ENCODE results near the gene ARG2.

The ARG2 gene

DNA sequence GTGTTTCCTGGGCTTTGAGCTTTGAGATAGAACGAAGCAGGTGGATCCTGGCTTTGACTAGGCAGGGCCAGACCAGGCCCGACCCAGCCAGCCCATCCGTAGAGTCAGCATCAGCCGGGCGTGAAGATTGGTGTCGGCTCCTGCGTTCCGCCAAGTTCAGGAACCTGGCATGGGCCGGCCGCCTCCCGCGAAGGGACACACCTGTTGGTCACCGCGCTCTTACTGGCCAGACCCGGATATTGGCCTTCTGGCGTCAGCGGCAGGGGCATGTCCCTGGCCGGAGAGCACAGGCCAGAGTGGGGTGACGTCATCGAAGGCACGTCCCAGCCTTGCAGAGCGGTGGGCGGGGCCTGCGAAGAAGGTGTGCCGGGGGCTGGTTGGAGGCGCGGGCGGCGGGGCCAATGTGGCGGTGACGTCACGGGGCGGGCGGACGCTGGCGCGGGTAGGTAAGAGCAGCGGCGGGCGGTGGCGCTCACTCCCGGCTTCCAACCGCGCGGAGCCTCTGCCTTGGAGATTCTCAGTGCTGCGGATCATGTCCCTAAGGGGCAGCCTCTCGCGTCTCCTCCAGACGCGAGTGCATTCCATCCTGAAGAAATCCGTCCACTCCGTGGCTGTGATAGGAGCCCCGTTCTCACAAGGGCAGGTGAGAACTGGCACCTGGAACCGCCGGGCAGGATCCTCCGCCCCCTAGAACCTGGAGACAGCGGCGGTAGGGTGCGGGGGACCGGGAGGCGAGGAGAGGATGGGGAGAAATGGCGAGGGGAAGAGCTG is at the start of gene ARG2:
TSS of gene ARG2 (plus strand) at position 475 of the 771 bp plus-strand sequence. CDS start at position 533, 58 bp downstream.
- DNase-seq: peak; percentile 97

DNA sequence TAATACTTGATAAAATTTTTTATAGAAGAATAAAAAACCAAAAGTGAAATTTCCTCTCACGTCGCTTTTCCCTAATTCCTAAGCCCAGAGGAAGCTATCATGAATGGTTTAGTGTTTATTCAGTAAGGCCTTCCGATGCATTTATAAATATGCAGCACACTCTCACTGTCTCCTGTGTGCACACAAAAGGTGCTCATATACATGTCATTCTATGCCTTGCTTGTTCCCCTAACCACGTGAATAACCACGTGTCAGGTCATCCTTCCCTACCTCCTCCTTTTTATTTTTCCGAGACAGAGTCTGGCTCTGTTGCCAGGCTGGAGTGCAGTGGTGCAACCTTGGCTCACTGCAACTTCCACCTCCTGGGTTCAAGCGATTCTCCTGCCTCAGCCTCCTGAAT is 49.3 kb upstream of the ARG2 start:
- DNase-seq: no peak

DNA sequence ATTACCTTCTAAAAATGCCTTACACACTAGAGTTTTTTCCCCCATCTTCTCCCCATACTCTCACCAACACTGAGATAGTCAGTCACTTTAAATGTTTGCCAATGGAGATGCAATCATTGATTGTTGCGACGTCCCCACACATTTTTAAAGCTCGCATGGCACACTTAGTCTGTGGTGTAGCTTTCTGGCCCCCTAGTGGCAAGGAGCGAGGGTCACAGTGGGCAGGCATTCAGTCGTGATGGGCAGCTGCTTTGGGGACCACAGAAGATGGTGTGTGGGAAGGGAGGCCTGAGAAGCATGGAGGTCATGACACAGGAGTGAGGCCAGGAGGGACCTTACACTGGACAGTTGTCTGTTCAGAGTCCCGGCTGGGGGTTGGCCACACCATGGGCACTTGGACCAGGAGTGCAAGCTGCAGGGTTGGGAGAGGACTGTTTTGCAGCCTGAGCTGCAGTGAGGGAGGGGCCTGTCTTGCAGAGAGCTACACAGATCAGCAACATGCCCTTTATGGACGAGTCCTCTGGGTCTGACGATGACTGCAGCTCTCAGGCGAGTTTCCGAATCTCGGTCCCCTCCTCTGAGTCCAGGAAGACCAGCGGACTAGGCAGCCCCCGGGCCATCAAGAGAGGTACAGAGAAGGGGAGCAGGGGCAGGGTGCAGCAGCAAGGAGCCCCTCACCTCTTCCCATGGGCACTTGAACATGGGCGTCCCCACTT is 48.3 kb upstream of the ARG2 start:
- DNase-seq: peak; percentile 73

DNA sequence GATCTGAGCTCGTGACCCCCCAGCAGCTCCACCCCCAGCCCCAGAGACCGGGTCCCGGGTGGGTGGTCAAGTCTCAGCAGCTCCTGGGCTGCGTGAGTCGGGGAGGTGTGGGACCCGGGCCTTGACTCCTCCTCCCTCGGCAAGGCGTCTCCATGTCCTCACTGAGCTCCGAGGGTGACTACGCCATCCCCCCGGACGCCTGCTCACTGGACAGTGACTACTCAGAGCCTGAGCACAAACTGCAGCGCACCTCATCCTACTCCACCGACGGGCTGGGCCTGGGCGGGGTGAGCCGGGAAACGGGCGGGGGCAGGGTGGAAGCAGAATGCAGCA is 47.8 kb upstream of the ARG2 start:
- no peak for DNase-seq

DNA sequence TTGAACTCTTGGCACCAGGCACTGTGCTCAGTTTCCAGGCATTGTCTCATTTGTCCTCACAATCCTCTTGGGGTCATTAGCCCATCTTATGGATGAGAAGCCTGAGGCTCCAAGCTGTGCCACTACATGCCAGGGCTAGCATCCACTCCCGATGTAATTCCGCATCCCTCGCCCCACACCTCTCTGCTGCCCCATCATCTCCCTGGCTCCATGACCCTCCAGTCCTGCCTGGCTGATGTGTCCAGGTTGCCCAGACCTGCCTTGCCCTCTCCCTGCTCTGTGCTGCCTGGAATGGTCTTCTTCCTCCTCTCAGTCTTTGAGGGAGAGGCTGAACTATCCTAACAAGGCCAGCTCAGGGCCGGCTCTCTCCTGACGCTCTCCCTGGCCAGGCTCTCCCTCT is 47.1 kb upstream of the ARG2 start:
- DNase-seq: no peak

DNA sequence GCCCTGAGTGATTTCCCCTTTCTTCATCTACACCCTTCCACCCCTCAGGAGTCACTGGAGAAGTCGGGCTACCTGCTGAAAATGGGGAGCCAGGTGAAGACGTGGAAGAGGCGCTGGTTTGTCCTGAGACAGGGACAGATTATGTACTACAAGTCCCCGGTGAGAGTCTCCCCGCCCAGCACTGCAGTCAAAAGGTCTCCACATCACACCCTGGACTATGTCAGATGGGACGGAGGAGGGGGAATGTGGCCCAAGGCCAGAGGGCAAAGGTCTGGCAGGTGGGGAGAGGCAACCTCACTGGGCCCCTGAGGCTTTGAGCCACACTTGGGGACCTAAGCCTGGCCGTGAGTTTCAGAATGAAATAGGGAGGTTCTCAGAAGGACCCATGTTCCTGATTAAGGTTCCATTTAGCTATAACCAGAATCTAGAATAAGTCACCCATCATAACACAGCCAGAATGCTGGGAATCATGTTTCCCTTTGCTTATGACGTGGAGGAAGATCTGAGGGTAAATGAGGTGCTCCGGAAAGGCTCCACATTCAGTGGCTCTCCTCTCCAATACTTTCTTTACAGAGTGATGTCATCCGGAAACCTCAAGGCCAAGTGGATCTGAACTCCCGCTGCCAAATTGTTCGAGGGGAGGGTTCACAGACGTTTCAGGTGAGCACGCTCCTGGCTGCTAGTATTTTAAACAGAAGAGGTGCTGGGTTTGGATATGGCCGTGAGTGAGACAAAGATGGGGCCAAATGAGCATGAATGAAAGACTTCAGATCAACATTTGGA is 46.3 kb upstream of the ARG2 start:
- DNase-seq: no peak

DNA sequence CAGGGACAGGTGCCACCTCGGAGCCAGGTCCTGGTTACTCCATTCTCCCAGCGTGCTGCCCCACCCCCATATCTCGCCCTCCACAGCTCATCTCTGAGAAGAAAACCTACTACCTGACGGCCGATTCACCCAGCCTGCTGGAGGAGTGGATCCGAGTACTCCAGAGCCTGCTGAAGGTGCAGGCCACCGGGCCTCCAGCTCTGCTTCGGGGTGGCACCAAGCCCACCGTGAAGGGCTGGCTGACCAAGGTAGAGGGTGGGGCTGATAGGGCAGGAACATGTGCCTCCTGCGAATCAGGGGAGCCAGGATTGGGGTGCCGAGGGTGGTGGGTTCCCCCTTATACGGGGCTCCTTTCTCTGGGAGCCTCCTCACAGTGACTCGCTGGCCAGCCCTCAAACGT is 45.6 kb upstream of the ARG2 start:
- no peak for DNase-seq

DNA sequence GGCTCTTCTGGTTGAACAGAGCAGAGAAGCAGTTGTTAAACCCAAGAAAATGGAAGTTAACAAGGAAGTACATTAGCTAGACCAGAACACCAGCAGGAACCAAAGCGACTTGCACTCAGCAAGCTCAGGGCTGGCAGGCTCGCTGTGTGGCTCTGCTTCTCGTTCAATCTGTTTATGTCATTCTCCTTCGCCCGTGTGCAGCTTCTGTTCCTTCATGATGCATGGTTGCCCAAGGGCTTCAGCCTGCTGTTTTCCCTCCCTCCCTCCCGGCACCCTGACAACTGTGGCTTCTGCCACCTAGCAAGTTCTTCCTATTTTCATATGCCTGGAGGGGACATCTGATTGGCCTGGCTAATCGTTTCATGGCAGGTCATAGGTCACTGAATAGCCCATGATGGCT is 44.9 kb upstream of the ARG2 start:
- no peak for DNase-seq

DNA sequence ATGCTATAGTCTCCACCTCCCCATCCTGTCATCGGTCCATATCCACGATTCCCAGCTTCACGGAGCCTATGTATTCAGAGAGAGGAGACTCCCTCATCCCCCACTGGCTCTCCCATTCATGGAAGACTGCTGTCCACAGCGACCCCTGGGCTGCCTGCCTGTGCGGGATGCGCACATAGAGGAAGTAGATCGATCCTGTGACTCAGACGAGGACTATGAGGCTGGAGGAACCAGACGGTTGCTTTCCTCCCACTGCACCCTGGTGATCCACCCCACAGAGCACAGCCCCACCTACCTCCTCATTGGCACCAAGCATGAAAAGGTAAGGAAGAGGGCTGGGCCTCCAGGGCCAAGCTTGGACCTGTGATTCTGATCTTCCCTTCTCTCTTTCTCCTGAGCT is 44.0 kb upstream of the ARG2 start:
- no peak for DNase-seq

DNA sequence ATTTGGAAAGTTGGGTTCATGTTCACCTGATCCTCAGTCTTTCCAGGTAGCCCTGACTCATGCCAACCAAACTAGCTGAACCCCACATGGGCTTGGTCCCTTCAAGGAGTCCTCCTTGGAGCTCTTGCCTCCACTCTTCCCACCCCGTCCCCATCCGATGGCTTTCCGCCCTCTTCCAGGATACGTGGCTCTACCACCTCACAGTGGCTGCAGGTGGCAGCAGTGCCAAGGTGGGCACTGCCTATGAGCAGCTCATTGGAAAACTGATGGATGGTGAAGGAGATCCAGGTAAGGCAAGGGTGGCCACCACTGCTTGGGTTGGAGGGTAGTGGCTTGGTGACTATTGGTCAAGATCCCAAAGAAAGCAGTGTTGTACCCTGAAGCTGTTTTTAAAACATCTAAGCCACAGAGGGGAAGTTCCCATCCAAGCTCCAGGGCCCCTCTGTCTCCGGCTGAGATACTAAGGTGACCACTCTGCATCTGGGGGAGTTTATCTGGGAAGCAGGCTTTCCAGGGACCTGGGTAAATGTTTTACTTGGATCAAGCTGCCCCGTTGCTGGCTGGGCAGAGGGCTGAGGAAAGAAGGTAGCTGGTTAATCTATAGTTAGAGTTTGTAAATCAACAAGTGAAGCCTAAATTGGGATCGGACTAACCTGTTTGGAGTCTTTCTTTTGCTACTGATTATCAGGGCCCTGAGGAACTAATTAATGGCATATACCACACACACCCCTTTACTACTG is 43.3 kb upstream of the ARG2 start:
- no peak for DNase-seq

DNA sequence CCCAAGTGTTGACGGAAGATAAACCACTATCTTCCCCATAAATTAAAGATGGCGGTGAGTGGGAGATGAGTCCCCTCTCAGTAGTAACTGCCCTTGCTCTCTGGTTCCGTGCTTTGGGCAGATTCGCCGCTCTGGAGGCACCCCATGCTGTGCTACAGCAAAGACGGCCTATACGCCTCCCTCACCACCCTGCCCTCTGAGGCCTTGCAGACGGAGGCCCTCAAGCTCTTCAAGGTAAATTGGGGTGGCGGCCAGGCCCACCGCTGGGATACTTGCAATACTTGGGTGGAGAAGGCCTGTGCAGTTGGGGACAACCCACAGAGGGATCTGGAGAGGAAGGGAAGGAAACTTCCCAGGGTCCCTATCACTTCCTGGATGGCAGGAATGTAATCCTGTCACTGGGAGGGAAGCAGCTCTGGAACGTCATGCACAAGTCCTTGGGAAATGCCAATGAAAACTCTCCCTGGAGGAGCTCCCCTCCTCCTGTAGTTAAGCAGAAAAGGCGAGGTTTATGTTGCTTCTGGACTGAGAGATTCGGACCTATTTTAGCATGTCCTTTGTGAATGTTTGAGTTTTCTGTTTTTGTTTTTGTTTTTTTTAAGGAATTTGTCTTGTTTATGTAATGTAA is 42.4 kb upstream of the ARG2 start:
- DNase-seq: no peak

DNA sequence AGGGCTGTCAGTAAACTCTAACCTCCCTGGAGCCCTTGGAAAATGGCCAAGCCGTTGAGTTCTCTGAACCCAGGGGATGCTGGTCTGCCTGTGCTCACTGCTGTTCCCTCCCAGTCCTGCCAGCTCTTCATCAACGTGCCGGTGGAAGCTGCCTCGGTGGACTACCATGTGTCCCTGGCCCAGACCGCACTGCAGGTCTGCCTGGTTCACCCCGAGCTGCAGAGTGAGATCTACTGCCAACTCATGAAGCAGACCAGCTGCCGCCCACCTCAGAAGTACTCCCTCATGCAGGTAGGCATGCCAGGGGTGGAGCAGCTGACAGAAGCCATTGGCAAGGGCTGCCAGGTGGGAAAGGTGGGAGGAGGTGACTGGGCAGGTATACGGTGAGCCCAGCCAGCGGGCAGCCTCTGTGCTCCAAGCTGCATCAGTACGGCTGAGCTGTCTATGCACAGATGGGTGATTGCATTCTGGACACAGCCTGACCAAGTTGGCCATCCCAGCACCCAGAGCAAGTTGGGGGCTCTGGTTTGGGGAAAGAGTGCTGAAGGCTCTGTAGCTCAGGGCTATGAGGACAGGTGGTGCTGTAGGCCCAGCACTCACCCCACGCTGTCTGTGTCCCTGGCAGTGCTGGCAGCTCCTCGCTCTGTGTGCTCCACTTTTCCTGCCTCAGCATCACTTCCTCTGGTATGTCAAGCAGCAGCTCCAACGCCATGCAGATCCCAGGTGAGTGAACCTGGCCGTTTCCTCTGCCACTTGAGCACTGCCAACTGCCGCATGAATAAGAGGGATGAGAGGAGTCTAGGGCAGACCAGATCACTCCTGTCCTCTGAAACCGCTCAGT is 41.6 kb upstream of the ARG2 start:
- DNase-seq: no peak

DNA sequence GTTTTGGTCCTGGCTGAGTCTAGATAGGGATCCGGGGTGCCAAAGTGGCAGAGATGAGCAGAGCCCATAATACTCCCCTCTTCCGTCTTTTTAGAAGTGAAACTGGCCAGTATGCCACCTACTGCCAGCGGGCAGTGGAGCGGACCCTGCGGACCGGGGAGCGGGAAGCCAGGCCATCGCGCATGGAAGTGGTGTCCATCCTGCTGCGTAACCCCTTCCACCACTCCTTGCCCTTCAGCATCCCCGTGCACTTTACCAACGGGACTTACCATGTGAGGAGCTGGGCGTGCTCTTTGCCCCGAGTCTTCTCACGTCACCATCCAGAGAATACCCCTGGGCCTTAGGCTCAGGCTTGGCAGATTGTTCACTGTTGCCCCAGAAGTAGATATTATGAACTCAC is 40.7 kb upstream of the ARG2 start:
- no peak for DNase-seq

DNA sequence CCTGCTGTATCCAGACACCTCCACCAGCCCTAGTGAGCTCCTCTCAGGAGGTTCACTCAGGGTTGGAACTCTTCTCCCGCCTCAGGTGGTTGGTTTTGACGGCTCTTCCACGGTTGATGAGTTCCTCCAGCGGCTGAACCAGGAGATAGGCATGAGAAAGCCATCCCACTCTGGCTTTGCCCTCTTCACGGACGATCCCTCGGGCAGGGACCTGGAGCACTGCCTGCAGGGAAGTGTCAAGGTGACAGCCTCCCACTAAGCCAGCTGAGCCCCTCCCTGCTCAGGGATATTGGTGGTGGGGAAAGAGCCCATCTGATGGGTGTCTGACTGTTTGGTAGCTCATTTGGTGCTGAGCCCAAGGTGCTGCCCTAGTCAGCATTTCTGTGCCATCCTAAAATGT is 40.1 kb upstream of the ARG2 start:
- DNase-seq: no peak

DNA sequence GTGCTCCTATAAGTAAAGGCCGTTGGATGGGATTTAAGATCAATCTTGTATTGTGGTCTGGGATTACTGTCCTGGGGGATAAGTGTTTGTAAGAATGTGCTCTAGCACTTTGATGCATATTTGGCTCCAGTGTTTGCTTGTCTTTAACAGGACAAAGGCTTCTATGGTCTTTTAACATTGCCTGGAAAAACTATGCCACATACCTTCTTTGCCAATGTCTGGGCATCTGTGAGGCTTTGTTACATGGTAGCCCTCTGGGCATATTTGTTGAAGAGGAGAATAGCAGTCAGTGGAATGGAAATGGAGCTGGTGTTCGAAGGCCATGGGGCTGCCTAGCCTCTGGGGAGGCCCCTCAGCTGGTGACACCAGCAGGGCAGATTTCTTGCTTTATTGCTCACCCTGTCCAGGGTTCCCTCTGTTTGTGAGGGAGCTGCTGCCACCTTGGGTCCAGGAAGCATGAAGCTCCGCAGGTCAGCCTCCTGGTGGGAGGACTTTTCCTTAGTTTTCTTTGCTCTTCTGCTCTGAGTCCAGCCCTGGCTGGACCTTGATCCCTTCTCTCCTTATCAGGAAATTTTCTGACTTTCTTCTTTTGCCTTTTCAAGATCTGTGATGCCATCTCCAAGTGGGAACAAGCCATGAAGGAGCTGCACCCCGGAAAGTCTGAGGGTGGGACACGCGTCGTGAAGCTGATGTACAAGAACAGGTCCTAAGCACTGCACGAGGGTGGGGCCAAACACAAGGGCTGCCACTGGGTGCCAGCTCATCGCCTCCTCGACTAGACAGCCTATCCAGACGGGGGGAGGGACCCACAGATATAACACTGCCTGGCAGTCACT is 39.2 kb upstream of the ARG2 start:
- DNase-seq: no peak

DNA sequence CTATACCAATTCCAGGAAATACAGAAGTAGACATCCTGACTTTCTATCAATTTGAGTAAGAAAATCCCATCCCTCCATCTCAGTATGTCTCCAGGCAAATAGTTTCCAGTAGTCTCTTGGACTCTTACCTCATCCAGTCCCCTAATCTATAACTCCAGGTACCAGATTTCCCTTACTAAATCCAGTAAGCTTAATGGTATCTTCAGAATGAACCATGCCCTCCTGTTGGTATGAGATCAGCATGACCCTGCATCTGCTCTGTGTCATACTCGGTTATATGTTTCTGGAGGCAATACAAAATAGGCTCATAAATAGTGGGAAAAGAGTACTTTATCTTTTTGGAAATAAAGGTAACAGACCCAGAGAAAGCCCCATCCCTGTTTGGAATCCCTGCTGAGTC is 38.1 kb upstream of the ARG2 start:
- DNase-seq: no peak

DNA sequence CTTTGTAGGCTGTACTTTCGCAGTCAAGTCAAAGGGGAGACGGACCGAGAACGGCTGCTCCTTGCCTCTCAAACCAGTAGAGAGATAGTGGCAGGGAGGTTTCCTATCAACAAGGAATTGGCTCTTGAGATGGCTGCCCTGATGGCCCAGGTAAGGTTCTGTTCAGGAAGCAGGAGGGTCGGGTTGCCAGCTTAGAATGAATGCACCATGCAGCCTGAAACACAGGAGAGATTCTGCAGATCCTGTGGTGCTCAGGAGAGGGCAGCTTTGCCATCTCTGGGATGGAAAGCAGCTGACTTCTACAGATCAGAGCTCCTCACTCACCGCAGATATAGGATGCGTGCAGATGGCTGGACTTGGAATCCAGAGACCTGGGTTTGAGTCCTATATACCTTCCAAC is 37.7 kb upstream of the ARG2 start:
- no peak for DNase-seq

DNA sequence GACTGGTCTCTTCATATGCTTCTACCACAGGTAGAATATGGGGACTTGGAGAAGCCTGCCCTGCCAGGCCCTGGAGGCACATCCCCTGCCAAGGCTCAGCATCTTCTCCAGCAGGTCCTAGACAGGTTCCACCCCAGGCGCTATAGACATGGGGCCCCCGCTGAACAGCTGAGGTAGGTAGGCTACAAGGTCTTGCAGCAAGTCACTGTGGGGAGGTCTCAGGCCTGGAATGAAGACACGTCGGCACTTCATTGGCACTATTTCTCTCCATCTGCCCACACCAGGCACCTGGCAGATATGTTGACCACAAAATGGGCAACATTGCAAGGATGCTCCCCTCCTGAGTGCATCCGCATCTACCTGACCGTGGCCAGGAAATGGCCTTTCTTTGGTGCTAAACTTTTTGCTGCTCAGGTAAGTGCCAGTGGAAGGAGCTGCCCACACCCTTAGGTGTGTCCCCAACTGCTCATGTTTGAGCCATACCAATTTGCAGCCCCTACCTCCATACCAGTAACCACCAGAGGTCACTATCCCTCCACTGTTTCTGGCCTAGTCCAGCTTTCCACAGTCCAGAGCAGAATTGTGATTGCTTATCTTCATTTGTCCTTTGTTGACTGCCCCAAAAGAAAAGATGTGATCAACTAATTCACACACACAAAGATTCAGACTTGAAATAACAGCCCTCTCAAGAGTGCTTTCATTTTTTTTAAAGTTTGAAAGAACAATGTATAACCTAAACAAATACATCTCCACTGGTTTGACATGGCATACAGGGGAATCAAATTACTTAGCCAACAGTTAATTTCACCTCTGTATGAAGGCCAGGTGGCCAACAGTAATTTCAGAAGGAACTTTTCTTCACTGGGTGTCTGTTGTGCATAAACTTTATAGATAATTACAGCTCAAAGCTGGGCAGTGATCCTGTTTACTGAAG is 35.7 kb upstream of the ARG2 start:
- peak; percentile 43 for DNase-seq

DNA sequence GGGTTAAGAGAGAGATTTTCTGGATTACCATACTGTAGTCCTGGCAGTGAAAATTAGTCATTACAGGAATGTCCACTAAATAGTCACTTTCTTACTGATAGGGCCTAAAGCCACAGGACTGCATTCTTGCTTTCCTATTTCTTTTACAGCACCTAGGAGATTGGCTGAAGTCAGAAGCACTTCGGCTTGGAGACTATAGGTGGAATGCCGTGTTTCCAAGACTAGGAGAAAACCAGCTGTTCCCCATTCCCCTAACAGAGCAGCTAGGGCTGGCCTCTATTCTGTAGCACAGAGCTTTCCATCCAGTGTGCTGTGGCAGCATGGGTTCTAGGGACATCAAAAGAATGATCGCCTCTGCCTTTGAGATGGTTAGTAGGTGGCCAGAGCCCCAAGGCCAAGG is 34.7 kb upstream of the ARG2 start:
- DNase-seq: no peak

DNA sequence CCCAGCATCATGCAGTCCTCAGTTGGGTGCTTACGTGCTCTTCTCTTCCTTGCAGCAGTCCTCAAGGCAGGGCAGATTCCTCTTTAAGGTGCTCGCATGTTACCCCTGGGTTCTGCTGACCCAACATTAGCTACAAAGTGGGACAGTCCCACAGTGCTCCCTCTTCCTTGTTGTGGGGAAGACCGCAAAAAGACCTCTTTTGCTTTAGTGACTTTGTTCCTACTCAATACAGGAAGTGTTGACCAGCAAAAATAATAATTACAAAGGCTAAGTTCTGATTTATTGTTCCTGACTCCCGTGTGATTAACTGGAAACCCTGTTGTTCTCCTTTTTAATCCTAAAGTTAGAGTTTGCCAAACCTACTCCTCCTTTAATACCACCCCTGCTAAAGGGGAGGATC is 33.4 kb upstream of the ARG2 start:
- DNase-seq: no peak

Measured in activated CD4-positive, alpha-beta T cell treated with anti-CD3 and anti-CD28 coated beads, Interleukin-10, Interleukin-2, amounts not matched to agents 100 ng/mL and 50 ng/mL, durations not matched to agents 16 hours and 8 hours (primary cell).